Pons (tissue), 1 donor: ENCODE measurements around the gene FRS3.
"Not testable (repeated sequence)": the region's sequence is repeated elsewhere in the genome, so short reads cannot be mapped to it uniquely, and the experiment has no call there.

Experiments
- DNase-seq: peaks from one replicate; pipeline ENCODE4 v3.0.0-alpha.2; 2016; ENCODE audit warnings: low spot score

Gene FRS3

GRCh38 chr6:41768545-41769308, 11.0 kb downstream of the FRS3 start:
- no peak for DNase-seq

- no peak for DNase-seq
Observed at GRCh38 chr6:41767112-41767833, 12.4 kb downstream of the FRS3 start.

GRCh38 chr6:41766043-41766664, 13.5 kb downstream of the FRS3 start:
- DNase-seq: not testable (repeated sequence)

GRCh38 chr6:41763470-41763869, 16.2 kb downstream of the FRS3 start:
- no peak for DNase-seq

GRCh38 chr6:41759905-41760579, 19.7 kb downstream of the FRS3 start:
- no peak for DNase-seq

GRCh38 chr6:41759106-41759904, 20.4 kb downstream of the FRS3 start:
- DNase-seq: no peak

- DNase-seq: no peak
Observed at GRCh38 chr6:41758641-41759035, 21.1 kb downstream of the FRS3 start.

- DNase-seq: no peak
Observed at GRCh38 chr6:41757931-41758640, 21.6 kb downstream of the FRS3 start.

- DNase-seq: no peak
Observed at GRCh38 chr6:41757271-41757670, 22.4 kb downstream of the FRS3 start.

GRCh38 chr6:41756354-41756753, 23.3 kb downstream of the FRS3 start:
- DNase-seq: no peak

GRCh38 chr6:41755895-41756294, 23.8 kb downstream of the FRS3 start:
- DNase-seq: no peak

- no peak for DNase-seq
Observed at GRCh38 chr6:41750374-41750773, 29.3 kb downstream of the FRS3 start.

GRCh38 chr6:41748542-41748941, 31.2 kb downstream of the FRS3 start:
- no peak for DNase-seq

GRCh38 chr6:41748102-41748477, 31.6 kb downstream of the FRS3 start:
- no peak for DNase-seq

- DNase-seq: no peak
Observed at GRCh38 chr6:41747256-41748101, 32.2 kb downstream of the FRS3 start, which contains the start of gene PGC. PGC (minus strand) TSS chr6:41747397; CDS start chr6:41747334, 63 bp downstream.

- no peak for DNase-seq
Observed at GRCh38 chr6:41746107-41746506, 33.6 kb downstream of the FRS3 start.

GRCh38 chr6:41744236-41744787, 35.4 kb downstream of the FRS3 start:
- no peak for DNase-seq

GRCh38 chr6:41743406-41744235, 36.1 kb downstream of the FRS3 start:
- DNase-seq: no peak
